ENCODE data around the gene ZNF580. TPM values are rescaled to one million over a fixed set of nuclear protein-coding genes. Genes with fewer than 3 reads are reported as not detected.

The ZNF580 gene
- total RNA-seq, 1 donor from 2014 or later: 35.8 TPM

DNA sequence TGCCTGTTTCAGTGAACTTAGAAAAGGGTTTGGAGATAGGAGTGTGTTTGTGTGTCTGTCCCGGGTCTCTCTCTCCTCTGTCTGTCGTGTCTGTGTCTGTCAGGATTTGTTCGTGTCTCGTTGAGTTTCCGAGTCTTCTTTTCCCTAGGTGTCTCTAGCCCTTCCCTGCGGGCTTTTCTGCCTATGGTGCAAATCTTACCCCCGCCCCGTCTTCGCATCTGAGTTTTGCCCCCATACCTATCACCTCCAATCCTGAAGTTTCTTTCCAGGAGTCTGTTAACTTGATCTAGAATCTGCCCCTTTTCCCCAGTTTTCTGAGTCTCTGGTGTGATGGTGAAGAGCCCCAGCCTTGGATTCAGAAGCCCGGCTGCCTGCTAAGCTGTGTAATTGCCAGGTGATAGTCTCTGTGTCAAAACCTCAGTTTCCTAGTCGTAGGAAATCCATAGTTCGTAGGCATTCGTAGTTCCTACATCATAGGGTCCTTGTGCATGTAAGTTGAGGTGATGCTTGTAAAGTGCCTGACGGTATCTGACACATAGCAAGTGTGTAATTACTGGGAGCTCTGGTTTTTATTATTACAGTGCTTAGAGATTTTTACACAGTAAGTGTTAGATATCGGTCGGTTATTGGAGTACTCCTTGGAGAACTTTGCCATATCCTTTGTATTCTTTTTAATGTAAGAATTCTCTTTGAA is 35.0 kb downstream of the ZNF580 start:
- H3K4me1 Mint-ChIP-seq (ENCODE audit: low read depth, unreplicated experiment): peaks cover 34% of the 10 kb centered on the region
- peaks cover 8% of the 10 kb centered on the region for H3K36me3 Mint-ChIP-seq (ENCODE audit: low read depth, unreplicated experiment)
- peak overlapping the region; percentile 98 for H3K4me3 Mint-ChIP-seq (ENCODE audit: unreplicated experiment)
- H2AFZ ChIP-seq (ENCODE audit: low read depth, low read length): peak overlapping the region; percentile 40
- H3K9me3 ChIP-seq (ENCODE audit: insufficient read depth, low read depth, low read length): no peaks in the 10 kb centered on the region
- peaks cover 32% of the 10 kb centered on the region for H3K4me1 ChIP-seq (ENCODE audit: insufficient read depth, low read length)
- peaks cover 87% of the 10 kb centered on the region for H4K20me1 ChIP-seq (ENCODE audit: insufficient read depth, low read length)
- H3K79me2 ChIP-seq (ENCODE audit: insufficient read depth, low read length): peaks cover 91% of the 10 kb centered on the region
- H3K9ac ChIP-seq (ENCODE audit: low read length): peak overlapping the region; percentile 97
- peak overlapping the region; percentile 93 for H3K4me3 ChIP-seq (ENCODE audit: insufficient read depth, low read depth, low read length)
- peak overlapping the region; percentile 75 for H3K27ac ChIP-seq (ENCODE audit: low read depth, low read length)
- H3K27me3 ChIP-seq (ENCODE audit: insufficient read depth, low read length): no peaks in the 10 kb centered on the region
- H3K9me3 Mint-ChIP-seq (ENCODE audit: unreplicated experiment): no peaks in the 10 kb centered on the region
- no peaks in the 10 kb centered on the region for H3K36me3 ChIP-seq (ENCODE audit: insufficient read depth, low read length)
- no peak for TF ChIP-seq EZH2 (IDR thresholded peaks at IDR 0.05; ENCODE audit: insufficient read depth, low read length)
- TF ChIP-seq, protein P1, sequence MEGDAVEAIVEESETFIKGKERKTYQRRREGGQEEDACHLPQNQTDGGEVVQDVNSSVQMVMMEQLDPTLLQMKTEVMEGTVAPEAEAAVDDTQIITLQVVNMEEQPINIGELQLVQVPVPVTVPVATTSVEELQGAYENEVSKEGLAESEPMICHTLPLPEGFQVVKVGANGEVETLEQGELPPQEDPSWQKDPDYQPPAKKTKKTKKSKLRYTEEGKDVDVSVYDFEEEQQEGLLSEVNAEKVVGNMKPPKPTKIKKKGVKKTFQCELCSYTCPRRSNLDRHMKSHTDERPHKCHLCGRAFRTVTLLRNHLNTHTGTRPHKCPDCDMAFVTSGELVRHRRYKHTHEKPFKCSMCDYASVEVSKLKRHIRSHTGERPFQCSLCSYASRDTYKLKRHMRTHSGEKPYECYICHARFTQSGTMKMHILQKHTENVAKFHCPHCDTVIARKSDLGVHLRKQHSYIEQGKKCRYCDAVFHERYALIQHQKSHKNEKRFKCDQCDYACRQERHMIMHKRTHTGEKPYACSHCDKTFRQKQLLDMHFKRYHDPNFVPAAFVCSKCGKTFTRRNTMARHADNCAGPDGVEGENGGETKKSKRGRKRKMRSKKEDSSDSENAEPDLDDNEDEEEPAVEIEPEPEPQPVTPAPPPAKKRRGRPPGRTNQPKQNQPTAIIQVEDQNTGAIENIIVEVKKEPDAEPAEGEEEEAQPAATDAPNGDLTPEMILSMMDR (IDR thresholded peaks at IDR 0.05; ENCODE audit: insufficient read depth, low read depth, low read length): no peak
- H3K27me3 Mint-ChIP-seq (ENCODE audit: low read depth, unreplicated experiment): no peaks in the 10 kb centered on the region
- no peak for DNase-seq (ENCODE audit: low read depth)
- peak overlapping the region; percentile 97 for H3K27ac Mint-ChIP-seq (ENCODE audit: unreplicated experiment)
- H3K4me2 ChIP-seq (ENCODE audit: low read length): peak overlapping the region; percentile 92
- no peak for FAIRE-seq

DNA sequence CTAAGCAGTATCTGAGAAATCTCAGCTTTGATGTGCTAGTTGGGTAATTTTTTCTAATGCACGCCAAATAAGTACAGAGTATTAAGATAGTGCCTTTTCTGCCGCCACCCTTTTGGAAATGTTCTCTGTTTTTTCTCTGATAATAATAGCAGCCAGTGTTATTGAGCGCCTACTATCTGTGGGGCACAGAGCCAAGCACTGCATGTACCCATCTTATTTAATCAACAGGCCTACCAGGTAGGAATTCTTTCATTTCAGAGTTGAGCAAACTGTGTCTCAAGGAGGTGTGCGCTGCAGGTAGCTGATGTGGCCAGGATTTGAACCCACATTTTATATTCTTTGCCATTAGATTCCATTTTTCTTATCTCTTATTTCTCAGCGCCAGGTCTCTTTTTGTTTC is 35.6 kb downstream of the ZNF580 start:
- H3K27ac ChIP-seq (ENCODE audit: low read depth, low read length): no peak overlapping the region

More for the DNA sequence above, 35.6 kb downstream of the ZNF580 start:
- H3K4me3 ChIP-seq (ENCODE audit: insufficient read depth, low read depth, low read length): peak overlapping the region; percentile 93
- peak overlapping the region; percentile 98 for H3K4me3 Mint-ChIP-seq (ENCODE audit: unreplicated experiment)
- H3K4me1 ChIP-seq (ENCODE audit: insufficient read depth, low read length): peaks cover 36% of the 10 kb centered on the region
- TF ChIP-seq, protein P1 (IDR thresholded peaks at IDR 0.05; ENCODE audit: insufficient read depth, low read depth, low read length): no peak
- no peak for TF ChIP-seq EZH2 (IDR thresholded peaks at IDR 0.05; ENCODE audit: insufficient read depth, low read length)
- no peak overlapping the region for H2AFZ ChIP-seq (ENCODE audit: low read depth, low read length)
- no peaks in the 10 kb centered on the region for H3K36me3 ChIP-seq (ENCODE audit: insufficient read depth, low read length)
- peak overlapping the region; percentile 51 for H3K27ac Mint-ChIP-seq (ENCODE audit: unreplicated experiment)
- H3K36me3 Mint-ChIP-seq (ENCODE audit: low read depth, unreplicated experiment): peaks cover 8% of the 10 kb centered on the region
- peaks cover 90% of the 10 kb centered on the region for H3K79me2 ChIP-seq (ENCODE audit: insufficient read depth, low read length)
- H3K9ac ChIP-seq (ENCODE audit: low read length): peak overlapping the region; percentile 97
- peaks cover 38% of the 10 kb centered on the region for H3K4me1 Mint-ChIP-seq (ENCODE audit: low read depth, unreplicated experiment)
- FAIRE-seq (no peak), DNase-seq (ENCODE audit: low read depth) (no peak)
- H4K20me1 ChIP-seq (ENCODE audit: insufficient read depth, low read length): peaks cover 87% of the 10 kb centered on the region
- H3K27me3 ChIP-seq (ENCODE audit: insufficient read depth, low read length): no peaks in the 10 kb centered on the region
- no peaks in the 10 kb centered on the region for H3K27me3 Mint-ChIP-seq (ENCODE audit: low read depth, unreplicated experiment)
- H3K9me3 Mint-ChIP-seq (ENCODE audit: unreplicated experiment): no peaks in the 10 kb centered on the region
- peak overlapping the region; percentile 92 for H3K4me2 ChIP-seq (ENCODE audit: low read length)
- no peaks in the 10 kb centered on the region for H3K9me3 ChIP-seq (ENCODE audit: insufficient read depth, low read depth, low read length)
